HepG2 (cell line): ENCODE measurements around the gene FBXO41. TPM values are rescaled to one million over a fixed set of nuclear protein-coding genes. Genes with fewer than 3 reads are reported as not detected.
A peak's percentile ranks its signal among the peaks of the same experiment; 100 is the strongest.

Experiments
- CEBPZ ChIP-seq: IDR thresholded peaks from 2 replicates; pipeline ENCODE4 v1.6.1; 2012; ENCODE audit warnings: low read length, improper control_type of control experiment
- DR1 ChIP-seq: sonication (generic); formaldehyde crosslinking; IDR thresholded peaks from 2 replicates; pipeline ENCODE4 v1.8.0; 2021; ENCODE audit warnings: mild to moderate bottlenecking, missing genetic modification reagents, inconsistent platforms
- FOXK1 ChIP-seq: sonication (generic); formaldehyde crosslinking; IDR thresholded peaks from 2 replicates; pipeline ENCODE4 v1.4.0; 2020; ENCODE audit warnings: low read depth, missing genetic modification reagents, borderline replicate concordance
- KAT8 ChIP-seq: IDR thresholded peaks from 2 replicates; pipeline ENCODE4 v1.6.1; 2016; ENCODE audit warnings: missing genetic modification reagents, missing compliant biosample characterization
- KLF9 ChIP-seq: IDR thresholded peaks from 2 replicates; pipeline ENCODE4 v1.6.1; 2016; ENCODE audit warnings: low read depth
- MAZ ChIP-seq, 2 experiments: sonication (generic) in 1 of 2; formaldehyde crosslinking in 1 of 2; IDR thresholded peaks; 2 replicates each; pipeline versions ENCODE4 v1.5.0 to v1.6.1; 2012 to 2020; ENCODE audit warnings: low read depth in 2 of 2, mild to moderate bottlenecking in 2 of 2, borderline replicate concordance in 1 of 2, improper control_type of control experiment in 1 of 2, low read length in 1 of 2, missing genetic modification reagents in 1 of 2, moderate library complexity in 1 of 2
- MXD3 ChIP-seq: IDR thresholded peaks from 2 replicates; pipeline ENCODE4 v1.6.1; 2016; ENCODE audit warnings: mild to moderate bottlenecking, missing biosample characterization, missing genetic modification reagents
- MYPOP ChIP-seq: sonication (generic); formaldehyde crosslinking; IDR thresholded peaks from 2 replicates; pipeline ENCODE4 v1.8.1; 2023; ENCODE audit warnings: mild to moderate bottlenecking, moderate library complexity, missing genetic modification reagents
- ZNF234 ChIP-seq: sonication (generic); formaldehyde crosslinking; conservative IDR thresholded peaks from 2 replicates; pipeline ENCODE4 v1.5.1; 2020; ENCODE audit warnings: mild to moderate bottlenecking, missing genetic modification reagents
- ZNF281 ChIP-seq: sonication (generic); formaldehyde crosslinking; IDR thresholded peaks from 2 replicates; pipeline ENCODE4 v1.4.0; 2020; ENCODE audit warnings: missing genetic modification reagents, borderline replicate concordance
- ZNF407 ChIP-seq: sonication (generic); formaldehyde crosslinking; IDR thresholded peaks from one replicate; pipeline ENCODE4 v1.5.1; 2020; ENCODE audit warnings: mild to moderate bottlenecking, missing genetic modification reagents; ENCODE audit errors: not compliant biosample characterization
- ZNF883 ChIP-seq: sonication (generic); formaldehyde crosslinking; IDR thresholded peaks from 2 replicates; pipeline ENCODE4 v1.5.1; 2020; ENCODE audit warnings: mild to moderate bottlenecking, missing genetic modification reagents; ENCODE audit errors: not compliant biosample characterization
- polyA plus RNA-seq, 8 experiments: library from polyadenylated mRNA; depleted of rRNA in 3 of 8; stranded (reverse) in 7 of 8; unstranded in 1 of 8; fragments of >200 nt; fragmentation: Illumina TruSeq in 4 of 8; extraction: Trizol in 4 of 8; gene quantifications; 2 replicates each; pipeline versions ENCODE4 v1.2.1 to v1.2.3, GENCODE V29; 2011 to 2016; ENCODE audit warnings: low read depth in 4 of 8, missing spikeins in 1 of 8, mixed read lengths in 1 of 8; ENCODE audit not compliant: insufficient read depth in 1 of 8
- total RNA-seq, 5 experiments: library from RNA; depleted of rRNA; stranded (reverse); fragments of >200 nt; fragmentation: Illumina TruSeq; extraction: Trizol; gene quantifications; 2 replicates each; pipeline ENCODE4 v1.2.3, GENCODE V29; 2016; ENCODE audit warnings: low read depth in 1 of 5

The FBXO41 gene
- total and polyA plus RNA-seq, 2 of the 13 experiments (the other 11 are each of a cell fraction or from before 2014, with no cell fraction given), result 4.2 to 10.3 TPM

GRCh38 chr2:73291093-73291460 lies 6.8 kb upstream of the FBXO41 start (continued):
- peak; percentile 40; the same call in 1 of the 2 replicates for TF ChIP-seq FOXK1
- peak; percentile 89; the same call in 1 of the 2 replicates for TF ChIP-seq MXD3 (CRISPR knock-in tag)
- TF ChIP-seq ZNF407 (CRISPR knock-in tag), result peak; percentile 58
- TF ChIP-seq ZNF234, result no peak
- TF ChIP-seq ZNF281, result peak; percentile 64
- peak; percentile 75; the same call in 1 of the 2 replicates for TF ChIP-seq MYPOP
- peak; percentile 40; the same call in 1 of the 2 replicates for TF ChIP-seq DR1 (CRISPR knock-in tag)
- no peak for TF ChIP-seq CEBPZ
- TF ChIP-seq ZNF883, result peak; percentile 85
- TF ChIP-seq MAZ (IDR thresholded peaks at IDR 0.05; ENCODE audit: borderline replicate concordance, low read depth, low read length), result no peak
- TF ChIP-seq MAZ (CRISPR knock-in tag; IDR thresholded peaks at IDR 0.05; ENCODE audit: low read depth), result no peak
- TF ChIP-seq KAT8 (CRISPR knock-in tag), result peak; percentile 51; the same call in 1 of the 2 replicates
- TF ChIP-seq KLF9, result no peak
